Right ventricle myocardium inferior (tissue), 1 donor: ENCODE measurements around the gene CA14. TPM values are rescaled to one million over a fixed set of nuclear protein-coding genes. Genes with fewer than 3 reads are reported as not detected.
"Not testable (repeated sequence)": the region's sequence is repeated elsewhere in the genome, so short reads cannot be mapped to it uniquely, and the experiment has no call there.

ENCODE experiments used
- ATAC-seq: fragments of 200-7000 bp; cut with Tn5 transposase; one replicate; pipeline ENCODE4 v1.9.1; 2020; ENCODE audit warnings: mild to moderate bottlenecking, moderate library complexity
- DNase-seq: peaks from one replicate; pipeline ENCODE4 v3.0.0; 2021; ENCODE audit errors: missing footprints
- intact Hi-C: fragments of 100-400 bp; cut with DNase I; formaldehyde crosslinking; loops from one replicate; pipeline ENCODE4 v1.11.0; 2022
- long read RNA-seq: library from polyadenylated mRNA; unstranded; transcript quantifications from one replicate; pipeline ENCODE4 v2.0.0, GENCODE V29; 2021
- total RNA-seq: library from RNA; stranded (reverse); fragmentation: NEBNext Ultra II Directional; extraction: Animal tissue kit (Norgen Biotek cat#: 25700); gene quantifications from one replicate; pipeline ENCODE4 v1.2.1, GENCODE V29; 2021
- donor health status: DM: no; HTN: yes; CAD: no; lungs with severe emphysema.

The CA14 gene
- total RNA-seq, result 14.4 TPM
- long read RNA-seq, partial matches to known transcripts, result 0 of 8 reads
- long read RNA-seq, other reads (novel, unspliced or antisense), result 8 of 8 reads

DNA sequence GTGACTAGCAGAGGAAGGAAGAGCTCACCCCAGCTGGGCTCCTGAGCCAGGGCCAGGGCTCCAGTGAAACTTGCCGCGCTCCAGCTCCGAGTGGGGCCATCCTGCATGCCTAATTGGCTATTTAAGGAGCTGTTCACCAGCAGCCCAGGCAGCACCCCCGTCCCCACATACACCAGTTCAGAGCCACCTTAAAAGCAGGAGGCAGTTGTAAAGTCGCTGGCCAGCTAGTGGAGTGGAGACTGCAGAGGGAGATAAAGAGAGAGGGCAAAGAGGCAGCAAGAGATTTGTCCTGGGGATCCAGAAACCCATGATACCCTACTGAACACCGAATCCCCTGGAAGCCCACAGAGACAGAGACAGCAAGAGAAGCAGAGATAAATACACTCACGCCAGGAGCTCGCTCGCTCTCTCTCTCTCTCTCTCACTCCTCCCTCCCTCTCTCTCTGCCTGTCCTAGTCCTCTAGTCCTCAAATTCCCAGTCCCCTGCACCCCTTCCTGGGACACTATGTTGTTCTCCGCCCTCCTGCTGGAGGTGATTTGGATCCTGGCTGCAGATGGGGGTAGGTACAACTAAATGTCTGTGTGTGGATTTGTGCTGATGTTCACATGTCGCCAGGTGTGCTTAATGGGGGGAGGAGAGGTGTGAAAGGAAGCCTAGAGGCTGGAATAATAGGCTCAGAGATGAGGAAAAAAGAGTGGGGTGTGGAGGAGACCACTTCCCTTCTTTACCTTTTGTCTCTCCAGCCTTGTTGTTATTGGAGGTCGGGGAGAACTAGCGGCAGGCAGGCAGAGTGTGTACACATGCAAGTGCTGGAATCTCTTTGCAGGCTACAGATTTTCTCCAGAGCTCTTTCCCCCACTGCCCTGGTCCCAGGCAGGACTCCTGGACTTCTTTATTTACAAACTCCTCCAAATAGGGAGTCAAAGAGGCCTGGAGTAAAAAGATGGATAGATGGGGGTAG is at the start of gene CA14:
TSS of gene CA14 (plus strand) at position 151 of the 962 bp plus-strand sequence. CDS start at position 506, 355 bp downstream.
- ATAC-seq (peak; percentile 67), DNase-seq (no peak)
- intact Hi-C loops, result loop anchor here (5.0 kb wide), 1 partner anchor 719 kb away; no protein-coding TSS in a partner anchor

DNA sequence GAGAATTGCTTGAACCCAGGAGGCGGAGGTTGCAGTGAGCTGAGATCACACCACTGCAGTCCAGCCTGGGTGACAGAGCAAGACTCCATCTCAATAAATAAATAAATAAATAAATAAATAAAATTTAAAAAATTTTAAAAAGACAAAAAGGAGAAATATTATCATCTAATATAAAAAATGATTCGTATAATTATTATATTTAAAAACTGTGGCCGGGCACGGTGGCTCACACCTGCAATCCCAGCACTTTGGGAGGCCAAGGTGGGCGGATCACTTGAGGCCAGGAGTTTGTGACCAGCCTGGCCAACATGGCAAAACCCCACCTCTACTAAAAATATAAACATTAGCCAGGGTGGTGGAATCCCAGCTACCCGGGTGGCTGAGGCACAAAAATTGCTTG is 49.1 kb upstream of the CA14 start:
- intact Hi-C loops, ATAC-seq: not testable (repeated sequence)

DNA sequence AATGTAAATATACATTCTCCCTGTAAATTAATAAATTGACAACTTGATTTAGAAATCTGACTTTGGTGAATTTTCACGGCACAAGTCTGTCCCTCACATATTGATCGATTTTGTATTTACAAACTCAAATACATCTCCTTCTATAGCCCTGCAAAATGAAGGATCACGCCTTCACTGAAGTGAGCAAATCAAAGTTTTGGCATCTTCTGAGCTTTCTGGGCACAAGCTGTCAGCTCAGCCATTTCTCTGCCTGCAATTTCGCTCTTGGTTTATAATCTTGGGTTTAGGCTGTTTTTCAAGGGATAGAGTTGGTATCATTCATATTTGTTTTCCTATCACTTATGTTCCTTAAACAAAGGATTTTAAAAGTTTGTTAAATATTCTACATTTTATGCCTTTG is 47.5 kb upstream of the CA14 start:
- ATAC-seq (no peak), DNase-seq (no peak)
- intact Hi-C loops, result no loop called here

More for the DNA sequence above, 49.1 kb upstream of the CA14 start:
- DNase-seq, result not testable (repeated sequence)

DNA sequence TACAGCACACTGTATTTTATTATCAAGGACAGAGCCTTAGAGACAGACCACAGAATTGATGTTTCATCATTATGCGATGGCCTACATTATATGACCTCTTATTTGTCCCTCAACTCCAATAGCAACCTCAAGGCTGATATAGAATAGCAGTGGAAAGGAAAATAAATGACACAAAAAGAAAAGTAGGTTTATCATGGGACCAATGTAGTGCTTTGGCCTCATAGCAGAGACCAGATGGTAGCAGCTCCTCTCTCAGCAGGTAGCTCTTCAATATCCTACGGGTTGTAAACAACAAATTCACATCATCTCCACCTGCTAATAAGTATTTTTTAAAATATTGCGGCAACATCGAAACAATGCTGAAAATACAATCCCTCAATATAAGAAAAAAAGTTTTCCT is 46.9 kb upstream of the CA14 start:
- DNase-seq (no peak), ATAC-seq (no peak)
- intact Hi-C loops, result no loop called here

DNA sequence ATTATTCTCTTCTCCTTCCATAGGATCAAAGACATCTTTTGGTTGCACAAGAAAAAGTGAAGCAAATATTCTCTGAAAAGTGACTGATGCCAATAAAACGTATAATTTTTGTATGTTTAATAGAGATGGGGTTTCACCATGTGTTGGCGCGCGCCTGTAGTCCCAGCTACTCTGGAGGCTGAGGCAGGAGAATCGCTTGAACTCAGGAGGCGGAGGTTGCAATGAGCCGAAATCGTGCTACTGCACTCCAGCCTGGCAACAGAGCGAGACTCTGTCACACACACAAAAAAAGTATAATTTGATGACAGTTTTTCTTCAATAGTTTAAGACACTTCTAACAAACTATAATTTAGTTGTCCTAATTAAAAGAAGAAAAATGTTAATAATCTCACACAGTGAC is 45.5 kb upstream of the CA14 start:
- no peak for ATAC-seq
- no peak for DNase-seq
- intact Hi-C loops, result no loop called here

DNA sequence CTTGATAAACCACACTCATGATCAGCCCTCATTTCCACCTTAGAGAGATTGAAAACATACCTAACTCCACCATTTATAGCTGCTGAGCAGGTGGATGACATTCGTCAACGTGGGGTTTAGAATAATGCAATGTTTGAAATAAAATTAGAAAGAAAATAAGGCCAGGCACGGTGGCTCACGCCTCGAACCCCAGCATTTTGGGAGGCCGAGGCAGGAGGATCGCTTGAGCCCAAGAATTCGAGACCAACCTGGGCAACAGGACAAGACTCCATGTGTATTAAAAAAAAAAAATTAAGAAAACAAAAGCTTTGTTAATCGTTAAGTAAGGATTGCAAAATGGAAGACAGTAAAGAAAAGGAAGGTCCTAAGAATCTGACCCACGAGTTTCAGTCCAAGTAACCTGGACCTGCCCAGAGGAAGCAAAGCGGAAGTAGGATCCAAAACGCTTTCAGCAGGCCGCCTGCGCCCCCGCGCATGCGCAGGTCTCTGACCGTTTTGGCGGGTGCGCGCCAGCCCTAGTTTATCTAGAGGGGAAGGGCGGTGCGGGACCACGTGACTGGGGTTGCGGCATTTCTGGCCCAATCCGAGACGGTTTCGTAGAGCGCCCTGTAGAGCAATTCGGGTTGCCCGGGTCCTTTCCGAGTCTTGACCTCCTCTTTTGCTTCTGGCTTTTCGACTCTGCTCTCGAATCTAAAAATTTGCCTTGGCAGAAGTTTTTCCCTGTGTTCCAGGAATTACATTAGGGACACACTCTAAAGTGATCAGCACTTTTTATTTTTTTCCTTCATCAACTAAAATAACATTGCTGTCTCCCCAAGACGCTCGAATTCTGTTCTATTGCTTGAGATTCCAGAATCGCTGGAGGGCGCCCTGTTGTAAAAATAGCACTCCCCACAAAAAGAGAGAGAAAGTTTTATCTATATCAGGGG is 44.1 kb upstream of the CA14 start:
- ATAC-seq, result peak; percentile 100
- DNase-seq, result peak; percentile 98
- intact Hi-C loops, result loop anchor here (2.0 kb wide), 1 partner anchor 21 kb away; no protein-coding TSS in a partner anchor

DNA sequence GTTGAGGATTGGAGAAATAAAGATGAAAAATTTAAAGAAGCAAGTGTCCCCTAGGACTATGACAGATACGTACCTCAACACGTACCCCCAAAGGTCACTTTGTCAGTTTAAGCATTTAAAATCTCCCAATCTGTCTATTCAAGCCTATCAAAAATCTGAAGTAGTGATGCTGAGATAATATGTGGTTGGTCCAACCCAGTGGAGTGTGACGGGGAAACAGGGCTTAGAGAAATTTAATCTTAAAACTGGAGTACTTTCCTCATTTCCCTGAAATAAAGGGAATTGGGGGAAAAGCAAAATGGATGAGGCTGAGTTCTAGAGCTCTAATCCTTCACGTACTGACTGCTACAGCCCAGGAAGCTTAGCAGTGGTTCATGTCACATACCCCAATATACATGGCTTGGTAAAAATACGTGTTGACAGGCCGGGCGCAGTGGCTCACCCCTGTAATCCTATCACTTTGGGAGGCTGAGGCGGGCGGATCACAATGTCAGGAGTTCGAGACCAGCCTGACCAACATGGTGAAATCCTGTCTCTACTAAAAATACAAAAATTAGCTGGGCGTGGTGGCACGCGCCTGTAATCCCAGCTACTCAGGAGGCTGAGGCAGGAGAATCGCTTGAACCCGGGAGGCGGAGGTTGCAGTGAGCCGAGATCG is 43.3 kb upstream of the CA14 start:
- DNase-seq, ATAC-seq: not testable (repeated sequence)
- intact Hi-C loops, result loop anchor here (2.0 kb wide), 1 partner anchor 21 kb away; no protein-coding TSS in a partner anchor

DNA sequence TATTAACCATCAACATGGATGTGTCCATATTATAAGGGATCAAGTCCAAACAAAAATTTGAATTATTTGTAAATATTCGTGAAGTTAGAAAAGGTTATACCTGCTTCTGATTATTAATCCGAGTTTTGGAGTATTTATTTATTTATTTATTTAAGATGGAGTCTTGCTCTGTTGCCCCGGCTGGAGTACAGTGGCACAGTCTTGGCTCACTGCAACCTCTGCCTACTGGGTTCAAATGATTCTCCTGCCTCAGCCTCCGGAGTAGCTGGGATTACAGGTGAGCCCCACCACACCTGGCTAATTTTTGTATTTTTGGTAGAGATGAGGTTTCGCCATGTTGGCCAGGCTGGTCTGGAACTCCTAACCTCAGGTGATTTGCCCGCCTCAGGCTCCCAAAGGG is 41.7 kb upstream of the CA14 start:
- intact Hi-C loops, result loop anchor here (2.0 kb wide), 1 partner anchor 19 kb away; no protein-coding TSS in a partner anchor
- ATAC-seq, DNase-seq: not testable (repeated sequence)

DNA sequence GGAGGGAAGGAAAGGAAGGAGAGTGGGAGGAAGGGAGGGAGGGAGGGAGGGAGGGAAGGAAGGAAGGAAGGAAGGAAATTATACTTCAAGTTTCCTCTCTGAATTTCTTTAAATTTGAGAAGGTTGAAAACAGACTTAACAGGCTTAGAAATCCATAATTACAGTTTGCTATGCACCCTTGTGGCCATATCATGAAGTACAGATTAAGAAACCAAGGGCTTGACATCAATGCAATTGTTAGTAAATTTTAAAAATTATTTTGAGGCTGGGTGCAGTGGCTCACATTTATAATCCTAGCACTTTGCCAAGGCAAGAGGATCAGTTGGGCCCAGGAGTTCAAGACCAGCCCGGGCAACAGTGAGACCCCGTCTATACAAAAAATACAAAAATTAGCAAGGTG is 36.0 kb upstream of the CA14 start:
- ATAC-seq (no peak), DNase-seq (no peak)
- intact Hi-C loops, result no loop called here

DNA sequence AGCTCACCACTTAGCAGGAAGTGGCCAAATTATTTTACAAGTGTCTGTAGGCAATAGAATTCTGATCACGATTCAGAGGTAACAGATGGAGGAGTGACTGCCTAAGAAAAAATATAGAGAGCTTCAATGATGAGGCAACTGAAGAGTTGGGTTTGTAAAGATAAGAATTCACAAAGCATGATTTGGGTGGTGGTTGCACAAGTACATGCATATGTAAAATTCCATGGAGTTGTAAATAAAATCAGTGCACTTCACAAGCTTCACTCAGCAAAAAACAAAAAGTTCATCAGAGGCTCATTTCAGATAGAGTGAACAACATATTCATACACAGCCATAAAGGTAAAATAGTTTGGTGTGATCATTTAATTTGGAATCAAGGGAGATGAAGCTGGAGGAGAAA is 32.6 kb upstream of the CA14 start:
- DNase-seq, result no peak
- ATAC-seq, result no peak
- intact Hi-C loops, result no loop called here

DNA sequence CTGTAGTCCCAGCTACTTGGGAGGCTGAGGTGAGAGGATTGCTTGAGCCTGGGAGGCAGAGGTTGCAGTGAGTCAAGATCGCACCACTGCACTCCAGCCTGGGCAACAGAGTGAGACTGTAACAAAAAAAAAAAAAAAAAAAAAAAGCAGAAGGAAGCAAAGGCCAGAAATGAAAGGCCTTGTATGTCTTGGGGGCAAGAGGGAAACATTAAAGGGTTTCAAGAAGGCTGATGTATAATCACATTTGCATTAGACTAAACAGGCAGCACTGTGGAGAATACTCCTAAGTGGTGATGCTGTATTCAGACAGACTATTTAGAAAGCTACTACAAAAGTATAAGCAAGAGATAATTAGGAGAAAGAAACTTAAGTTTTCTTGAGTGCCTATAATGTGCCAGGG is 32.0 kb upstream of the CA14 start:
- intact Hi-C loops, result no loop called here
- no peak for ATAC-seq

DNA sequence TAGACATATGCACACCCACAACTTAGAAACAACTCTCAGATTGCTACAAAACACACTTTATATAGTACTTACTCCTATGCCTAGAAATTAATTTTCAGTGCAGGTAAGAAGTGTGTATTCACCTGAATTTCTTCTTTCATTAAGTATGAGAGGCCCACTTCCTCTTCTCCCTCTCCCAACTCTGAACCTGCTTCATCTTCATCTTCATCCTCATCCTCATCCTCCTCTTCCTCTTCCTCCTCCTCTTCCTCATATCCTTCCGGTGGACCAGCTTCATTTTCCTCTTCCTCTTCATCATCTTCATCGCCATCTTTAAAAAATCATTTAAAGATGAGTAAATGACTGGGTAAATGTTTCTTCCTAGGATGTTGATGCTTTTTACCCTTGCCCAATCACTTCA is 31.1 kb upstream of the CA14 start:
- no peak for DNase-seq
- intact Hi-C loops, result no loop called here
- no peak for ATAC-seq

More for the DNA sequence above, 32.0 kb upstream of the CA14 start:
- DNase-seq, result no peak

DNA sequence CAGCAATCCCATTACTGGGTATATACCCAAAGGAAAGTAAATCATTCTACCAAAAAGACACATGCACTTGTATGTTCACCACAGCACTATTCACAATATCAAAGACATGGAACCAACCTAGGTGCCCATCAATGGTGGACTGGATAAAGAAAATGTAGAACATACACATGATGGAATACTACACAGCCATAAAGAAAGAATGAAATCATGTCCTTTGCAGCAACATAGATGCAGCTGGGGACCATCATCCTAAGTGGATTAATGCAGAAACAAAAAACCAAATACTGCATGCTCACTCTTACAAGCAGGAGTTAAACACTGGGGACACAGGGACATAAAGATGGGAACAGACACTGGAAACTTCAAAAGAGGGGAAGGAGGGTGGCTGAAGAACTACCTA is 30.3 kb upstream of the CA14 start:
- ATAC-seq, result no peak
- DNase-seq, result no peak
- intact Hi-C loops, result no loop called here

DNA sequence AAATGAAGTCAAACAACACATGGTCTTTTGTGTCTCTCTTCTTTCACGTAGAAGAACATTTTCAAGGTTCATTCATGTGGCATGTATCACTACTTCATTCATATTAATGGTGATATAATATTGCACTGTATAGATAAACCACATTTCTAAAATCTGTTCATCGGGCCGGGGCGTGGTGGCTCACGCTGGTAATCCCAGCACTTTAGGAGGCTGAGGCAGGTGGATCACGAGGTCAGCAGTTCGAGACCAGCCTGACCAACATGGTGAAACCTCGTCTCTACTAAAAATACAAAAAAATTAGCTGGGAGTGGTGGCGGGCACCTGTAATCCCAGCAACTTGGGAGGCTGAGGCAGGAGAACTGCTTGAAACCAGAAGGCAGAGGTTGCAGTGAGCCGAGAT is 29.3 kb upstream of the CA14 start:
- ATAC-seq, DNase-seq, intact Hi-C loops: not testable (repeated sequence)

DNA sequence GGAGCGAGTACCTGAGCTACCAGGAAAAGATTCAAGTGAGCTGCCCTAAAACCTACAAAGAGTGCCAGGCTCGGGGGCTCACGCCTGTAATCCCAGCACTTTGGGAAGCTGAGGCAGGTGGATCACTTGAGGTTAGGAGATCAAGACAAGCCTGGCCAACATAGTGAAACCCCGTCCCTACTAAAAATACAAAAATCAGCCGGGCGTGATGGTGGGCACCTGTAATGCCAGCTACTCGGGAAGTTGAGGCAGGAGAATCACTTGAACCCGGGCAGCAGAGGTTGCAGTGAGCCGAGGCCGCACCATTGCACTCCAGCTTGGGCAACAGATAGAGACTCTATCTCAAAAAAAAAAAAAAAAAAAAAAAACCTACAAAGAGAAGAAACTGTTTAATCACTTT is 24.7 kb upstream of the CA14 start:
- ATAC-seq, intact Hi-C loops, DNase-seq: not testable (repeated sequence)

DNA sequence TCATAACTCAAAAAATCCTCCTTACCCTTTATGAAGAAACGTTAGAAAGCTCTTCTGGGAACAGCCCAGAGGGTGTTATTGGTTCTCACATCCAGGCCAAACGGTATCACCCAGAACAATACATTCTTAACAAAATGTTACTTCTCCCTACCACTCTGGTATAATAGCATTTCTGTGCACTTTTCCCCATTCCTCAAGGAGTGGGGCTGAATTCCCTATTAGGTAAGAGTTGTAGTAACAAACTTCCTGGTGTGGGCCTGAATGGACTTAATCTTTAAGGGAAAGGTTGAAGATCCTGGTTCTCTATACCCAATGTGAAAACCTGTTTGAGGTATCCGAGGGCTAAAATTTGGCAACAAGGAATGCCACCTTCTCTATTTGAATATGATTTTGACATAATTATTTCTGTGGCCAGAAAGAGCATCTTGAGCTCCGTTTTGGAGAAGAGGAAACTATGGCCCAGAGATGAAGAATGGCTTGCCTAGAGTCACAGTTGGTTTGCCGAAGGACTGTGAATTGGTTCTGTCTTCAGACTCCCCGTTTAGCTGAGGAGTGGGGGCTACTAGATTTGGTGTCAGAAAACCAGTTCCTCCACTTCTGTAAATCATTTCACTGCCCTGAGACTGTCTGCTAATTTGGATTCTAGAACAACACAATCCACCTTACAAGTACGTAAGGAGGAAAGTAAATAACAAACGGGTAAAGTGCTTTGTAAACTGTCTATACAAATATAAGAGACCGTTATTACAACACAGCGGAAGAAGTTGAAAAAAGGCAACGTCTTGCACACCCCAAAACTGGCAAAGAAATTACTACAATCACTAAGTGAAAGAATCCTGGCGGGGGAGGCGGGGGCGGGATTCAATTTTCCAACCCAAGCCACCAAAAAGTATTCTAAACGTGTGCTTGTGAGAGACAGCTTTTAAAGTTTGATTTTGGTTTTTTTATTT is 23.9 kb upstream of the CA14 start:
- intact Hi-C loops, result loop anchor here (2.0 kb wide), 1 partner anchor 19 kb away; no protein-coding TSS in a partner anchor
- DNase-seq (no peak), ATAC-seq (no peak)

DNA sequence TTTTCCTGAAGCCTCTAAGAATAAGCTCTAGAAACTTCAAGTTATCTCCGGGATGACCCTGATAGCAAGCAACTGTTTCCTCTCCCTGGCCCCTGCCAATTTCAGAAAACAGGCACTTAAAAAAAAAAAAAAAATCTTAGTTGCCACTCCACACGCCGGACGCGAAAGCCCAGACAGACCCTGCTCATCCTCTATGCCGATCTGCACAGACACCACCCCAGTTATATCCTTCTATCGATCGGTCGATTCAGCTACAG is 23.3 kb upstream of the CA14 start:
- DNase-seq, result no peak
- ATAC-seq, result peak; percentile 8
- intact Hi-C loops, result loop anchor here (2.0 kb wide), 1 partner anchor 19 kb away; no protein-coding TSS in a partner anchor
